Fibroblast of lung (primary cell): ENCODE measurements around the gene RBM38. TPM values are rescaled to one million over a fixed set of nuclear protein-coding genes. Genes with fewer than 3 reads are reported as not detected.
"Not testable (repeated sequence)": the region's sequence is repeated elsewhere in the genome, so short reads cannot be mapped to it uniquely, and the experiment has no call there.

Source experiments
- DNase-seq, 2 donors: peaks; one replicate each; pipeline versions ENCODE4 v3.0.0 to v3.0.0-alpha.2; 2010; ENCODE audit warnings: low read depth in 2 of 2
- H2AFZ ChIP-seq: 2 replicates; pipeline ENCODE4 v1.5.1; 2012; ENCODE audit warnings: low read length, control low read depth, inconsistent platforms
- H3K27ac ChIP-seq: 2 replicates; pipeline ENCODE4 v1.5.1; 2011; ENCODE audit warnings: low read length, control low read depth; ENCODE audit not compliant: insufficient read depth
- H3K27me3 ChIP-seq: 2 replicates; pipeline ENCODE4 v1.5.1; 2011; ENCODE audit warnings: mild to moderate bottlenecking, low read length; ENCODE audit not compliant: control insufficient read depth, insufficient read depth
- H3K36me3 ChIP-seq: 2 replicates; pipeline ENCODE4 v1.5.1; 2011; ENCODE audit warnings: low read length; ENCODE audit not compliant: control insufficient read depth, insufficient read depth
- H3K4me1 ChIP-seq: 2 replicates; pipeline ENCODE4 v1.5.1; 2011; ENCODE audit warnings: low read length; ENCODE audit not compliant: control insufficient read depth, insufficient read depth; ENCODE audit errors: extremely low read depth
- H3K4me2 ChIP-seq: 2 replicates; pipeline ENCODE4 v1.5.1; 2011; ENCODE audit warnings: low read length, control low read depth; ENCODE audit not compliant: insufficient read depth; ENCODE audit errors: extremely low read depth
- H3K4me3 ChIP-seq, 4 experiments: fragments of 200-600 bp in 1 of 4; sonication (generic) in 1 of 4; replicated peaks in 1 of 4; 2 replicates each; pipeline ENCODE4 v1.5.1; 2011 to 2016; ENCODE audit warnings: low read length in 4 of 4, low read depth in 3 of 4, mild to moderate bottlenecking in 3 of 4, control low read depth in 2 of 4, inconsistent platforms in 1 of 4, mixed read lengths in 1 of 4; ENCODE audit not compliant: insufficient read depth in 1 of 4; ENCODE audit errors: control extremely low read depth in 1 of 4
- H3K79me2 ChIP-seq: 2 replicates; pipeline ENCODE4 v1.5.1; 2012; ENCODE audit warnings: mild to moderate bottlenecking, low read length, inconsistent platforms; ENCODE audit not compliant: control insufficient read depth, insufficient read depth
- H3K9ac ChIP-seq: 2 replicates; pipeline ENCODE4 v1.5.1; 2011; ENCODE audit warnings: mild to moderate bottlenecking, low read length, control low read depth; ENCODE audit not compliant: insufficient read depth
- H3K9me3 ChIP-seq: 2 replicates; pipeline ENCODE4 v1.5.1; 2012; ENCODE audit warnings: low read depth, low read length; ENCODE audit not compliant: control insufficient read depth, insufficient read depth
- H4K20me1 ChIP-seq: 2 replicates; pipeline ENCODE4 v1.5.1; 2011; ENCODE audit warnings: low read length; ENCODE audit not compliant: control insufficient read depth, insufficient read depth; ENCODE audit errors: extremely low read depth
- CTCF ChIP-seq, 2 donors: IDR thresholded peaks in 1 of 2; conservative IDR thresholded peaks in 1 of 2; 1 replicate in 1 of 2; 2 replicates in 1 of 2; pipeline ENCODE4 v1.5.1; 2011 to 2012; ENCODE audit warnings: low read length in 2 of 2, control low read depth in 1 of 2, inconsistent platforms in 1 of 2, low read depth in 1 of 2, mild to moderate bottlenecking in 1 of 2
- EZH2 ChIP-seq: IDR thresholded peaks from 2 replicates; pipeline ENCODE4 v1.5.1; 2012; ENCODE audit warnings: low read length, control low read depth, mild to moderate bottlenecking; ENCODE audit errors: missing control alignments
- polyA plus RNA-seq, 2 donors: library from polyadenylated mRNA; depleted of rRNA in 1 of 2; stranded (reverse) in 1 of 2; unstranded in 1 of 2; fragments of >200 nt; gene quantifications; 2 replicates each; pipeline ENCODE4 v1.2.1, GENCODE V29; 2011 to 2012; ENCODE audit warnings: missing spikeins in 1 of 2
- total RNA-seq: library from RNA; depleted of rRNA; stranded (reverse); fragments of >200 nt; gene quantifications from 2 replicates; pipeline ENCODE4 v1.2.1, GENCODE V29; 2014

Gene RBM38
- total and polyA plus RNA-seq, 2 donors (not counting 1 experiment from before 2014, with no cell fraction given), result 3.9 to 7.9 TPM

GRCh38 chr20:57429159-57429496 lies 37.9 kb downstream of the RBM38 start:
- Histone ChIP-seq H2AFZ (no peak overlapping the region), H3K4me2 (no peak overlapping the region), H3K36me3 (no peaks in the 10 kb centered on the region), H3K27me3 (no peaks in the 10 kb centered on the region), H3K27ac (no peak overlapping the region), H3K4me1 (no peaks in the 10 kb centered on the region), H3K79me2 (no peaks in the 10 kb centered on the region), H3K9ac (no peak overlapping the region), H4K20me1 (no peaks in the 10 kb centered on the region), H3K4me3 (no peak overlapping the region), H3K9me3 (no peaks in the 10 kb centered on the region)
- TF ChIP-seq CTCF (conservative IDR thresholded peaks at IDR 0.05 in 1 of 2, IDR thresholded peaks at IDR 0.05 in 1 of 2; ENCODE audit: low read depth in 1 of 2, low read length in 2 of 2) (no peak), EZH2 (no peak)
- DNase-seq, result no peak

- H2AFZ ChIP-seq, result no peak overlapping the region
- no peak overlapping the region for H3K4me2 ChIP-seq
- TF ChIP-seq EZH2 (no peak), CTCF (conservative IDR thresholded peaks at IDR 0.05 in 1 of 2, IDR thresholded peaks at IDR 0.05 in 1 of 2; ENCODE audit: low read depth in 1 of 2, low read length in 2 of 2) (no peak)
- no peak overlapping the region for H3K9ac ChIP-seq
- H3K36me3 ChIP-seq, result no peaks in the 10 kb centered on the region
- no peaks in the 10 kb centered on the region for H3K4me1 ChIP-seq
- no peaks in the 10 kb centered on the region for H3K9me3 ChIP-seq
- no peaks in the 10 kb centered on the region for H4K20me1 ChIP-seq
- H3K27ac ChIP-seq, result no peak overlapping the region
- no peaks in the 10 kb centered on the region for H3K27me3 ChIP-seq
- H3K4me3 ChIP-seq, result no peak overlapping the region
- peak in 1 of 2 donors; percentile 73 for DNase-seq
- no peaks in the 10 kb centered on the region for H3K79me2 ChIP-seq
Observed at GRCh38 chr20:57429580-57430200, 38.5 kb downstream of the RBM38 start.

GRCh38 chr20:57430201-57430596 lies 39.0 kb downstream of the RBM38 start:
- H3K4me2 ChIP-seq, H3K79me2 ChIP-seq, H3K36me3 ChIP-seq, H3K4me1 ChIP-seq, DNase-seq, H4K20me1 ChIP-seq, H3K27me3 ChIP-seq, H3K9me3 ChIP-seq, H3K9ac ChIP-seq, H3K27ac ChIP-seq, H2AFZ ChIP-seq, H3K4me3 ChIP-seq: not testable (repeated sequence)
